Measurements from ENCODE around the gene OPRD1.
"Not testable (repeated sequence)": the region's sequence is repeated elsewhere in the genome, so short reads cannot be mapped to it uniquely, and the experiment has no call there.

OPRD1 gene

DNA sequence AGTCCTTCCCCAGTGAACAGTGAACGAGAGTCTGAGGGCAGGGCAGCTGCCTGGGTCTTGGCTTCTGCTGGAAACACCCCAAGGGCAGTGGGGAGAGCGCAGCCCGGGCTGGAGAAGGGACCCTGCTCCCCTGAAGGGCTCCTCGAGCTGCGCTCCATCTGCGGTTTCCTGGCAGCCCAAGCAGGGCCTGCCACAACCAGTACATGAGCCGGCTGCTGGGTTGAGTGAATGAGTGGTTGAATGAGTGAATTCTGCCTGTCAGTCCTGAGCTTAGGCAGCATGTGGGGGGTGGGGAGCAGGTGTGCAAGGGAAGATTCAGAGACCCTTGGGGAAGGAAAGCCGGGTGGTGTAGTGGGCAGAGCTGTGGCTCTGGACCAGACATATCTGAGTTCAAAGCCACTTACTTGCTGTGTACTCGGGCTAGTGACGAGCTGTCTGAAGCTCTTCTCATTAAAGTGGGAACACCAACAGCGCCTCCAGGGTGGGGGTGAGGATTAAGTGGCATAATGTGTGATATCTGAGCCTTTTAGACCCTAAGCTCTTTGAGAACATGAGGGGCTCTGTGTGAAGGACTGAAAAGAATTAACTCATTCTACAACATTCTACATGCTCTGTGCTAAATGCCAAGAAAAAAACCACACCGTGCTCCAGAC lies 3.7 kb downstream of the OPRD1 start:
- no CpG with 5 or more reads among the region's 12 CpGs for WGBS (ENCODE audit: insufficient coverage, insufficient read length)
- Histone ChIP-seq H3K9me3 (ENCODE audit: control insufficient read depth, insufficient read depth, low read length) (no peaks in the 10 kb centered on the region), H3K27me3 (ENCODE audit: control insufficient read depth, insufficient read depth, low read length) (peaks cover 21% of the 10 kb centered on the region; the same call in 1 of the 2 replicates), H3K4me1 (ENCODE audit: control insufficient read depth, insufficient read depth, low read length) (peaks cover 4% of the 10 kb centered on the region), H3K27ac (ENCODE audit: low read length) (no peak overlapping the region), H3K4me3 (ENCODE audit: low read length) (no peak overlapping the region), H3K36me3 (ENCODE audit: control insufficient read depth, insufficient read depth, low read length) (no peaks in the 10 kb centered on the region)
- no peak for DNase-seq (ENCODE audit: low read depth, low spot score)

DNA sequence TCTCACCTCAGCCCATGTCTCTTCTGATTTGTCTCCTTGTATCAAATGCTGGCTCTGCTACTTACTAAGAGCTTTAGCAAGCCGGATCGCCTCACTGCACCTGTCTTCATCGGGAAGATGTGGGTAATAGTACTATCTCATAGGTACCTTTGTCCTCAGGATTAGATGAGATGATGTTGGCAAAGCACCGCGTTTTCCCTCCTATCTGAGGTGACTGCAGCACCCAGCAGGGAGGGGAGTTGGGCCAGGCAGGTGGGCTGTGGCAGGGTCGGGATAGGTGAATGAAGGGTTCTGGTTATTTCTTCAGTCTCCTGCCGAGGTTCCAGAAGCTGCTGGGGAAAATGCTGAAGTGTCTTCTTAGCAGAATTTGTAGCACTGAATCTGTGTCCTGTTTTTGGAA lies 5.2 kb downstream of the OPRD1 start:
- H3K27ac ChIP-seq (ENCODE audit: low read length), result no peak overlapping the region
- peaks cover 12% of the 10 kb centered on the region; the same call in 1 of the 2 replicates for H3K27me3 ChIP-seq (ENCODE audit: control insufficient read depth, insufficient read depth, low read length)
- H3K9me3 ChIP-seq (ENCODE audit: control insufficient read depth, insufficient read depth, low read length), result no peaks in the 10 kb centered on the region
- H3K4me1 ChIP-seq (ENCODE audit: control insufficient read depth, insufficient read depth, low read length), result peaks cover 1% of the 10 kb centered on the region
- WGBS (ENCODE audit: insufficient coverage, insufficient read length), result no CpG with 5 or more reads among the region's 7 CpGs
- H3K4me3 ChIP-seq (ENCODE audit: low read length), result no peak overlapping the region
- no peaks in the 10 kb centered on the region for H3K36me3 ChIP-seq (ENCODE audit: control insufficient read depth, insufficient read depth, low read length)
- DNase-seq (ENCODE audit: low read depth, low spot score), result no peak

DNA sequence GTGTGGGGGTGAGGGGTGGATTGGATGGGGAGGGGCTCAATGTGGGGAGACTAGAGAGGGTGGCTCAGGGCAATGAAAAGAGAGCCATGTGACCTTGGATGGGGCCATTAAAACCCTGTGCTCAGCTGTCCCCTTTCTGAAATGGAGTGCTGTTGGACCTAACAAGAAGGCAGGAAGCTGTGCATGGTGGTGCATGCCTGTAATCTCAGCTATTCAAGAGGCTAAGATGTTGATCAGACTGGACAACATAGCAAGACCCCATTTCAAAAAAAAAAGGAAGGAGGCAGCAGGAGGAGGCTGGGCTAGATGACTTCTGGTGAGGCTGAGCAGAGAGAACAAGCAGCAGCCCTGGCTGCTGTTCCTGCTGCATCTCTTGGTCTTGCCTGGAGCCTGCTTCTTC lies 7.0 kb downstream of the OPRD1 start:
- Histone ChIP-seq H3K4me1 (ENCODE audit: control insufficient read depth, insufficient read depth, low read length) (no peaks in the 10 kb centered on the region), H3K27ac (ENCODE audit: low read length) (no peak overlapping the region), H3K36me3 (ENCODE audit: control insufficient read depth, insufficient read depth, low read length) (no peaks in the 10 kb centered on the region), H3K9me3 (ENCODE audit: control insufficient read depth, insufficient read depth, low read length) (no peaks in the 10 kb centered on the region), H3K4me3 (ENCODE audit: low read length) (no peak overlapping the region), H3K27me3 (ENCODE audit: control insufficient read depth, insufficient read depth, low read length) (no peaks in the 10 kb centered on the region)
- DNase-seq (ENCODE audit: low read depth, low spot score), result no peak

DNA sequence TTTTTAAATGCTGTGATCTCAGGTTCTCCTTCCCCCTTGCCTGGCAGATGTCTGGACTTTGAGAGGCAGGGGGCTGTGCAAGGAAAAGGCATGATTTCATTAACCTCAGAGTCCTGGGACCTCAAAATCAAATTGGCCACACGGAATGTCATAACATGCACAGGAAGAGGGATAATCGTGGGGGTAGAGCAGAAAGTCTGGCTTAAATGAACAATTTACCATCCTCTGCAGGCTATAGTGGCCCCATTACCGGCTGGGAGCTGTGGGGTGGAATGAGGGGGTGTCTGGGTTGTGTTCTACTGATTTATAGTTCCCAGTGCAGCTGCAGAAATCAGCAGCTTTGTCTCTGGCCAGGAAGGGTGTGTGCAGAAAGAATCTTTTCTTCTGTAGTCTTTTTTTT lies 10.8 kb downstream of the OPRD1 start:
- no CpG with 5 or more reads among the region's 3 CpGs for WGBS (ENCODE audit: insufficient coverage, insufficient read length)
- no peaks in the 10 kb centered on the region for H3K27me3 ChIP-seq (ENCODE audit: control insufficient read depth, insufficient read depth, low read length)
- no peak for DNase-seq (ENCODE audit: low read depth, low spot score)
- no peaks in the 10 kb centered on the region for H3K4me1 ChIP-seq (ENCODE audit: control insufficient read depth, insufficient read depth, low read length)
- H3K9me3 ChIP-seq (ENCODE audit: control insufficient read depth, insufficient read depth, low read length), result no peaks in the 10 kb centered on the region
- no peak overlapping the region for H3K27ac ChIP-seq (ENCODE audit: low read length)
- H3K36me3 ChIP-seq (ENCODE audit: control insufficient read depth, insufficient read depth, low read length), result no peaks in the 10 kb centered on the region
- H3K4me3 ChIP-seq (ENCODE audit: low read length), result no peak overlapping the region

DNA sequence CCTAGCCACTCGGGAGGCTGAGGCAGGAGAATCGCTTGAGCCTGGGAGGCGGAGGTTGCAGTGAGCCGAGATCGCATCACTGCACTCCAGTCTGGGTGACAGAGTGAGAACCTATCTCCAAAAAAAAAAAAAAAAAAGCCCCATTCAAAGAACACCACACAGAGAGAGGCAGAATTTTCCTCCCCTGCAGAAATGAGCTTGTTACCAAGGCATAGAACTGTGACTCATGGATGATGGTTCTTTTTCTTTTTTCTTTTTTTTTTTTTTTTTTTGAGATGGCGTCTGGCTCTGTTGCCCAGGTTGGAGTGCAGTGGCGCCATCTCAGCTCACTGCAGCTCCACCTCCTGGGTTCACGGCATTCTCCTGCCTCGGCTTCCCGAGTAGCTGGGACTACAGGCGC lies 12.1 kb downstream of the OPRD1 start:
- not testable (repeated sequence) for DNase-seq (ENCODE audit: low read depth, low spot score); H3K27me3 ChIP-seq (ENCODE audit: control insufficient read depth, insufficient read depth, low read length); H3K4me3 ChIP-seq (ENCODE audit: low read length); H3K27ac ChIP-seq (ENCODE audit: low read length); H3K4me1 ChIP-seq (ENCODE audit: control insufficient read depth, insufficient read depth, low read length); H3K9me3 ChIP-seq (ENCODE audit: control insufficient read depth, insufficient read depth, low read length); H3K36me3 ChIP-seq (ENCODE audit: control insufficient read depth, insufficient read depth, low read length)
- WGBS (ENCODE audit: insufficient coverage, insufficient read length), result no CpG with 5 or more reads among the region's 11 CpGs

DNA sequence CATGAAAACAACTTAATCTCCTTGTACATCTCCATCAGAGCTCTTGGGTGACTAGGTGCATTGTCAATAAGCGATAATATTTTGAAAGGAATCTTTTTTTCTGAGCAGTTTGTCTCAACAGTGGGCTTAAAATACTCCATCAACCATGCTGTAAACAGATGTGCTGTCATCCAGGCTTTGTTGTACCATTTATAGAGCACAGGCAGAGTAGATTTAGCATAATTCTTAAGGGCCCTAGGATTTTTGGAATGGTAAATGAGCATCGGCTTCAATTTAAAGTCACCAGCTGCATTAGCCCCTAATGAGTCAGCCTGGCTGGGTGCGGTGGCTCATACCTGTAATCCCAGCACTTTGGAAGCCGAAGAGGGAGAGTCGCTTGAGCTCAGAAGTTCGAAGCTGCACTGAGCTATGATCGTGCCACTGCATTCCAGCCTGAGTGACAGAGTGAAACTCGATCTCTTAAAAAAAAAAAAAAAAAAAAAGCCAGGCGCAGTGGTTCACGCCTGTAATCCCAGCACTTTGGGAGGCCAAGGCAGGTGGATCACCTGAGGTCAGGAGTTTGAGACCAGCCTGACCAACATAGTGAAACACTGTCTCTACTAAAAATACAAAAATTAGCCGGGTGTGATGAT lies 16.4 kb downstream of the OPRD1 start:
- no CpG with 5 or more reads among the region's 11 CpGs for WGBS (ENCODE audit: insufficient coverage, insufficient read length)

DNA sequence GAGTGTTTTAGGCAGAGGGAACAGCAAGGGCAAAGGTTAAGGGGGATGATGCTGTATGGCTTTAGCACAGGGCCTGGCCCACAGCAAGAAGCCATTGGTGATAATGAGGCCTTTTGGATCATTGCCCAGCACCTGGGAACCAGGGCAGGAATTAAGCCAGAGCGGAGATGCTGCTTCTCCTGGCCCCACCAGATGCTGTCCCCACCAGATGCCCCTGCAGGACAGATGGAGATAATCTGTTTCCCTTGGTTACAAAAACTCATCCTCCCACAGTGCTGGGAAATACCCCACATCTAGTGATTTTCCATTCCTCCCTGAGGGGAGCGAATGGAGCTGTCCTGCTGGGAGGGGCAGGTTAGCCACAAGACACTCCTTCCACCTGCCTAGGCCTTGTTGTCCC lies 18.8 kb downstream of the OPRD1 start:
- Histone ChIP-seq H3K27me3 (ENCODE audit: control insufficient read depth, insufficient read depth, low read length) (no peaks in the 10 kb centered on the region), H3K9me3 (ENCODE audit: control insufficient read depth, insufficient read depth, low read length) (no peaks in the 10 kb centered on the region), H3K36me3 (ENCODE audit: control insufficient read depth, insufficient read depth, low read length) (no peaks in the 10 kb centered on the region), H3K4me3 (ENCODE audit: low read length) (no peak overlapping the region), H3K27ac (ENCODE audit: low read length) (no peak overlapping the region), H3K4me1 (ENCODE audit: control insufficient read depth, insufficient read depth, low read length) (no peaks in the 10 kb centered on the region)
- no CpG with 5 or more reads among the region's 2 CpGs for WGBS (ENCODE audit: insufficient coverage, insufficient read length)
- DNase-seq (ENCODE audit: low read depth, low spot score), result no peak

More for the DNA sequence above, 16.4 kb downstream of the OPRD1 start:
- DNase-seq (ENCODE audit: low read depth, low spot score); H3K27ac ChIP-seq (ENCODE audit: low read length); H3K4me3 ChIP-seq (ENCODE audit: low read length); H3K36me3 ChIP-seq (ENCODE audit: control insufficient read depth, insufficient read depth, low read length); H3K27me3 ChIP-seq (ENCODE audit: control insufficient read depth, insufficient read depth, low read length); H3K4me1 ChIP-seq (ENCODE audit: control insufficient read depth, insufficient read depth, low read length); H3K9me3 ChIP-seq (ENCODE audit: control insufficient read depth, insufficient read depth, low read length): not testable (repeated sequence)

DNA sequence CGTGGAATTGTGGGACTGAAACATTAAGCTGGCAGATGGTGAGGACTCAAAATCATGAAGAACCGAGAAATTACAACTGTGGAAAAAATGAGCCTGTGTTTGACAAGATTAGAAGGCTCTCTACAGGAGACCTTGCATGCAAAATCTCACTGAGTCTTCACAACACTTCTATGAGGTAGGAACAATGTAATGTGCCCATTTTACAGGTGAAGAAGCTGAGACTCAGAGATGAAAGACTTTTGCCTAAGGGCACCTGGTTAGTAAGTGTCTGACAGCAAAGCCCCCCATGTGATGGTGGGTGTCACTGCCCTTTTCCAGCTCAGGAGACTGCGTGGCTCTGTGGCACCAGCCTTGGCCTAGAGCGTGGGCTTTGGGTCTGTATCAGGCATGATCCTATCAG lies 21.0 kb downstream of the OPRD1 start:
- no peaks in the 10 kb centered on the region for H3K9me3 ChIP-seq (ENCODE audit: control insufficient read depth, insufficient read depth, low read length)
- no CpG with 5 or more reads among the region's 4 CpGs for WGBS (ENCODE audit: insufficient coverage, insufficient read length)

DNA sequence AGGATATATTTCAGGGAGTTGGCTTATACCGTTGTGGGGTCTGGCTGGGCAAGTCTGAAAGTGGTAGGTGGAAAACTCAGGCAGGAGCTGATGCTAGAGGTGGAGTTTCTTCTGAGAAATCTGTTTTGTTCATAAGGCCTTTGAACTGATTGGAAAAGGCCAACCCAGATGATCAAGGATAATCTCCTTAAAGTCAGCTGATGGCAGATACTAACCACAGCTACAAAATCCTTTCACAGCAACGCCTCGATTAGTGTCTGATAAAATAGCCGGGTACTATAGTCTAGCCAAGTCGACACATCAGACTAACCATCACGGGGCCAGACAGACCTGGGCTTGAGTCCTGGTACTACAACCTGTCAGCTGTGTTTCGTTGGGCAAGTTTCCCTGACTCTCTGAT lies 21.4 kb downstream of the OPRD1 start:
- Histone ChIP-seq H3K4me1 (ENCODE audit: control insufficient read depth, insufficient read depth, low read length) (no peaks in the 10 kb centered on the region), H3K4me3 (ENCODE audit: low read length) (no peak overlapping the region), H3K9me3 (ENCODE audit: control insufficient read depth, insufficient read depth, low read length) (no peaks in the 10 kb centered on the region), H3K27me3 (ENCODE audit: control insufficient read depth, insufficient read depth, low read length) (no peaks in the 10 kb centered on the region), H3K36me3 (ENCODE audit: control insufficient read depth, insufficient read depth, low read length) (no peaks in the 10 kb centered on the region), H3K27ac (ENCODE audit: low read length) (no peak overlapping the region)
- WGBS (ENCODE audit: insufficient coverage, insufficient read length), result no CpG with 5 or more reads among the region's 7 CpGs
- no peak for DNase-seq (ENCODE audit: low read depth, low spot score)

More for the DNA sequence above, 21.0 kb downstream of the OPRD1 start:
- DNase-seq (ENCODE audit: low read depth, low spot score), result no peak
- Histone ChIP-seq H3K27ac (ENCODE audit: low read length) (no peak overlapping the region), H3K4me3 (ENCODE audit: low read length) (no peak overlapping the region), H3K27me3 (ENCODE audit: control insufficient read depth, insufficient read depth, low read length) (no peaks in the 10 kb centered on the region), H3K36me3 (ENCODE audit: control insufficient read depth, insufficient read depth, low read length) (no peaks in the 10 kb centered on the region), H3K4me1 (ENCODE audit: control insufficient read depth, insufficient read depth, low read length) (no peaks in the 10 kb centered on the region)

DNA sequence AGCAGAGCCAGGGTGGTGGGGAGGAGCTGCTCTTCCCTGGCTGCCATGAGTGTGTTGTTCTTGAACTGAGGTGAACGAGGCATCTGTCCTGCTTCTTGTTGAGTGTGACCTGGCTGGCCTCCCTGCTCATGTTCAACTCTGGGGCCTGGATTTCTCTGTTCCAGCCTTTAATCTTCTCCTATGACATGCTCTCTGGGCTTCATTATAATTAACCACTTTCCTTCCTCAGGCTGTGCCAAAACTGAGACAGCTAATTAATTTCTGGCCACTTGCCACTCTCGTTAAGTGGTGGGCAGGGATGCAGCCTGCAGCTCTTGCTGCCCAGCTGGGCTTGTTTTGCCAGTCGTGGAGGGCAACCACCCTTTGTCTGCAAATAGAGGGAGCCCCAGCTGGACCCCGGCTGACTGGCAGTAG lies 23.3 kb downstream of the OPRD1 start:
- Histone ChIP-seq H3K27ac (ENCODE audit: low read length) (no peak overlapping the region), H3K27me3 (ENCODE audit: control insufficient read depth, insufficient read depth, low read length) (no peaks in the 10 kb centered on the region), H3K4me1 (ENCODE audit: control insufficient read depth, insufficient read depth, low read length) (no peaks in the 10 kb centered on the region), H3K9me3 (ENCODE audit: control insufficient read depth, insufficient read depth, low read length) (no peaks in the 10 kb centered on the region), H3K36me3 (ENCODE audit: control insufficient read depth, insufficient read depth, low read length) (no peaks in the 10 kb centered on the region), H3K4me3 (ENCODE audit: low read length) (no peak overlapping the region)
- WGBS (ENCODE audit: insufficient coverage, insufficient read length), result no CpG with 5 or more reads among the region's 4 CpGs
- no peak for DNase-seq (ENCODE audit: low read depth, low spot score)

DNA sequence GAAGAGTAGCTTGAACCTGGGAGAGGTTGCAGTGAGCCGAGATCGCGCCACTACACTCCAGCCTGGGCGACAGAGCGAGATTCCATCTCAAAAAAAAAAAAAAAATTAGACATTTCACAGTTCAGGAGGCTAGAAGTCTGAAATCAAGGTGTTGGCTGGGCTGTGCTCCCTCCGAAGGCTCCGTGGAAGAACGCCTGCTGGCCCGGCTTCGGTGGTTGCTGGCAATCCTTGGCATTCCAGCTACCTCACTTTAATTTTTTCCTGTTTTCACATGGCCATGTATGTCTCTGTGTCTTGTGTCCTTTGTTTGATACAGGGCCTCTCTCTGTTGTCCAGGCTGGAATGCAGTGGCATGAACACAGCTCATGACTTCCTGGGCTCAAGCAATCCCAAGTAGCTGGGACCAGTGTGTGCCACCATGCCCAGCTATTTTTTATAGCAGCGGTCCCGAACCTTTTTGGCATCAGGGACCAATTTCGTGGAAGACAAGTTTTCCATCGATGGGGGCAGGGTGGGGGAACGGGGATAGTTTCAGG lies 24.5 kb downstream of the OPRD1 start:
- no peak for DNase-seq (ENCODE audit: low read depth, low spot score)
- whole genome bisulfite sequencing (ENCODE audit: insufficient coverage, insufficient read length), result no CpG with 5 or more reads among the region's 15 CpGs
- Histone ChIP-seq H3K4me1 (ENCODE audit: control insufficient read depth, insufficient read depth, low read length) (no peaks in the 10 kb centered on the region), H3K36me3 (ENCODE audit: control insufficient read depth, insufficient read depth, low read length) (no peaks in the 10 kb centered on the region), H3K4me3 (ENCODE audit: low read length) (no peak overlapping the region), H3K9me3 (ENCODE audit: control insufficient read depth, insufficient read depth, low read length) (no peaks in the 10 kb centered on the region), H3K27me3 (ENCODE audit: control insufficient read depth, insufficient read depth, low read length) (no peaks in the 10 kb centered on the region), H3K27ac (ENCODE audit: low read length) (no peak overlapping the region)
